Gastrocnemius medialis (tissue), 4 donors: ENCODE results near the gene AKAP9.

Source experiments
- CTCF ChIP-seq, 5 experiments: fragments of 450-650 bp in 3 of 5; fragments of 200-600 bp in 2 of 5; sonication (generic) in 2 of 5; IDR thresholded peaks in 4 of 5; conservative IDR thresholded peaks in 1 of 5; 1 replicate in 4 of 5; 2 replicates in 1 of 5; pipeline ENCODE4 v1.5.1; 2016 to 2019; ENCODE audit warnings: antibody characterized with exemption in 5 of 5, mild to moderate bottlenecking in 3 of 5, moderate library complexity in 3 of 5
- POLR2A ChIP-seq, 2 donors: fragments of 450-650 bp; IDR thresholded peaks; one replicate each; pipeline ENCODE4 v1.6.1; 2017; ENCODE audit warnings: antibody characterized with exemption in 2 of 2, mild to moderate bottlenecking in 2 of 2, moderate library complexity in 2 of 2

GRCh38 chr7:92075455-92076158 lies 134.9 kb downstream of the AKAP9 start:
- TF ChIP-seq CTCF (IDR thresholded peaks at IDR 0.05 in 4 of 5, conservative IDR thresholded peaks at IDR 0.05 in 1 of 5) (no peak), POLR2A (IDR thresholded peaks at IDR 0.05) (no peak)
